MM.1S (cell line): ENCODE data around the gene TTC16.

Experiments used
- EZH2 ChIP-seq: fragments of 300-600 bp; sonication (generic); optimal IDR thresholded peaks from 2 replicates; pipeline ENCODE3; 2017; ENCODE audit warnings: low read depth, mild to moderate bottlenecking, antibody characterized with exemption, low read length, mixed read lengths
- TF ChIP-seq, protein P1 (sequence below): fragments of 300-600 bp; sonication (generic); IDR thresholded peaks from 2 replicates; pipeline ENCODE4 v1.5.1; 2016; ENCODE audit warnings: antibody characterized with exemption, low read length, mixed read lengths

DNA sequence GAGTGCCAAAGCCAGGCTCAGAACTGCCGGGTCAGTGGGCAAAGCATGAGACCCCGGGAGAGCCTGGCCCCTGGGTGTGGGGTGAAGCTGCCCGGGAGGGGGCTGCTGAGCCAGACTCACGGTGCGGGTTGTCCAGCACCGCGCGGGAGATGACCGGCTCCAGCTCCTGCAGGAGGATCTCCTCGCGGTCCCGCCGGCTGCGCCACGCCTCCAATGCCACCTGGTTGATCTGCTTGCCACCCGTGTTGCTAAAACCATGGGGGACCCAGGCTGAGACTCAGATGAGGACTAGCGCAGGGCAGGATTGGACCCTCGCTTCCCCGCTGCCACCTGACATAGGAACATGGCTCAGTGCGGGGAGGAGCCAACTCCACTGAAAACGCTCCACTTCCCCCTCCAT, 16.6 kb downstream of the TTC16 start:
- TF ChIP-seq EZH2: no peak
- TF ChIP-seq, protein P1, sequence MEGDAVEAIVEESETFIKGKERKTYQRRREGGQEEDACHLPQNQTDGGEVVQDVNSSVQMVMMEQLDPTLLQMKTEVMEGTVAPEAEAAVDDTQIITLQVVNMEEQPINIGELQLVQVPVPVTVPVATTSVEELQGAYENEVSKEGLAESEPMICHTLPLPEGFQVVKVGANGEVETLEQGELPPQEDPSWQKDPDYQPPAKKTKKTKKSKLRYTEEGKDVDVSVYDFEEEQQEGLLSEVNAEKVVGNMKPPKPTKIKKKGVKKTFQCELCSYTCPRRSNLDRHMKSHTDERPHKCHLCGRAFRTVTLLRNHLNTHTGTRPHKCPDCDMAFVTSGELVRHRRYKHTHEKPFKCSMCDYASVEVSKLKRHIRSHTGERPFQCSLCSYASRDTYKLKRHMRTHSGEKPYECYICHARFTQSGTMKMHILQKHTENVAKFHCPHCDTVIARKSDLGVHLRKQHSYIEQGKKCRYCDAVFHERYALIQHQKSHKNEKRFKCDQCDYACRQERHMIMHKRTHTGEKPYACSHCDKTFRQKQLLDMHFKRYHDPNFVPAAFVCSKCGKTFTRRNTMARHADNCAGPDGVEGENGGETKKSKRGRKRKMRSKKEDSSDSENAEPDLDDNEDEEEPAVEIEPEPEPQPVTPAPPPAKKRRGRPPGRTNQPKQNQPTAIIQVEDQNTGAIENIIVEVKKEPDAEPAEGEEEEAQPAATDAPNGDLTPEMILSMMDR: no peak
